HG03439 (cell line): ENCODE results near the gene DICER1.

Experiments
- ATAC-seq: cut with Tn5 transposase; IDR thresholded peaks from one replicate; pipeline ENCODE4 v1.9.1; 2021; ENCODE audit warnings: mild to moderate bottlenecking, moderate library complexity; ENCODE audit not compliant: unreplicated experiment

The DICER1 gene

GRCh38 chr14:95043732-95044462 is 113.4 kb downstream of the DICER1 start:
- no peak for ATAC-seq

GRCh38 chr14:95043314-95043713 is 114.0 kb downstream of the DICER1 start:
- no peak for ATAC-seq

GRCh38 chr14:95041477-95042020 is 115.8 kb downstream of the DICER1 start:
- ATAC-seq, result no peak

GRCh38 chr14:95040708-95041476 is 116.4 kb downstream of the DICER1 start:
- ATAC-seq, result no peak

GRCh38 chr14:95039993-95040348 is 117.4 kb downstream of the DICER1 start:
- ATAC-seq, result no peak

- ATAC-seq, result no peak
These were observed 117.9 kb downstream of the DICER1 start for GRCh38 chr14:95039259-95039992.

- no peak for ATAC-seq
These were observed 118.6 kb downstream of the DICER1 start for GRCh38 chr14:95038521-95039250.

- no peak for ATAC-seq
These were observed 120.1 kb downstream of the DICER1 start for GRCh38 chr14:95037273-95037672.
